ENCODE measurements around the gene NKAPD1. TPM values are rescaled to one million over a fixed set of nuclear protein-coding genes. Genes with fewer than 3 reads are reported as not detected.

NKAPD1 gene
- total and polyA plus RNA-seq, 2 donors (not counting 3 experiments of a cell fraction or from before 2014, with no cell fraction given) = 7.2 to 16.7 TPM

DNA sequence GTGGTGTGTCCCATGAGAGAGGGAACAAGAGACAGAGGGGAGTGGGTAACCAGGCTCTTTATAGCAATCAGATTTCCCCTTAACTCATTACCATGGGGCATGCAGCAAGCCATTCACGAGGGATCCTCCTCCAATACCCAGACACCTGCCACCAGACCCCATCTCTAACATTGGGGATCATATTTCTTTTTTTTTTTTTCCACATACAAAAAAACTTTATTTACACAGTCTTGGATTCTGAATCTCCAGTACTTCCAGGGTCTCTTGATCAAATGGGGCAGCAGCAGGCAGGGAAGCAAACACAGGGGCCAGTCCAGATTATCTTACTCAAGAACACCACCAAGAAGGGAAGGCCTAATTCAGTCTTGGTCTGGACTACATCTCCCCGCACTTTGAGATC lies 44.6 kb upstream of the NKAPD1 start:
- peaks cover 5% of the 10 kb centered on the region for H3K4me1 ChIP-seq (ENCODE audit: control insufficient read depth, extremely low read depth, insufficient read depth, low read length)
- intact Hi-C loops (cut with micrococcal nuclease) = no loop called here
- H3K27me3 ChIP-seq (ENCODE audit: control insufficient read depth in 2 of 2, insufficient read depth in 2 of 2, low read length in 2 of 2) = no peaks in the 10 kb centered on the region
- CTCF ChIA-PET = no interaction called here
- POLR2A ChIA-PET = no interaction called here
- H4K20me1 ChIP-seq (replicated peaks; ENCODE audit: control insufficient read depth, extremely low read depth, insufficient read depth, low read length) = no peaks in the 10 kb centered on the region
- TF ChIP-seq GATA2 (IDR thresholded peaks at IDR 0.05; ENCODE audit: insufficient read depth, insufficient read length, low read depth, low read length) = no peak
- no peak for TF ChIP-seq JUN (IDR thresholded peaks at IDR 0.05; ENCODE audit: borderline replicate concordance, insufficient read depth, insufficient read length, low read depth)
- TF ChIP-seq, protein P1, sequence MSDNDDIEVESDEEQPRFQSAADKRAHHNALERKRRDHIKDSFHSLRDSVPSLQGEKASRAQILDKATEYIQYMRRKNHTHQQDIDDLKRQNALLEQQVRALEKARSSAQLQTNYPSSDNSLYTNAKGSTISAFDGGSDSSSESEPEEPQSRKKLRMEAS (IDR thresholded peaks at IDR 0.05; ENCODE audit: insufficient read depth, insufficient read length) = no peak
- TF ChIP-seq, protein P2, sequence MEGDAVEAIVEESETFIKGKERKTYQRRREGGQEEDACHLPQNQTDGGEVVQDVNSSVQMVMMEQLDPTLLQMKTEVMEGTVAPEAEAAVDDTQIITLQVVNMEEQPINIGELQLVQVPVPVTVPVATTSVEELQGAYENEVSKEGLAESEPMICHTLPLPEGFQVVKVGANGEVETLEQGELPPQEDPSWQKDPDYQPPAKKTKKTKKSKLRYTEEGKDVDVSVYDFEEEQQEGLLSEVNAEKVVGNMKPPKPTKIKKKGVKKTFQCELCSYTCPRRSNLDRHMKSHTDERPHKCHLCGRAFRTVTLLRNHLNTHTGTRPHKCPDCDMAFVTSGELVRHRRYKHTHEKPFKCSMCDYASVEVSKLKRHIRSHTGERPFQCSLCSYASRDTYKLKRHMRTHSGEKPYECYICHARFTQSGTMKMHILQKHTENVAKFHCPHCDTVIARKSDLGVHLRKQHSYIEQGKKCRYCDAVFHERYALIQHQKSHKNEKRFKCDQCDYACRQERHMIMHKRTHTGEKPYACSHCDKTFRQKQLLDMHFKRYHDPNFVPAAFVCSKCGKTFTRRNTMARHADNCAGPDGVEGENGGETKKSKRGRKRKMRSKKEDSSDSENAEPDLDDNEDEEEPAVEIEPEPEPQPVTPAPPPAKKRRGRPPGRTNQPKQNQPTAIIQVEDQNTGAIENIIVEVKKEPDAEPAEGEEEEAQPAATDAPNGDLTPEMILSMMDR (IDR thresholded peaks at IDR 0.05; ENCODE audit: extremely low read depth in 1 of 2, insufficient read depth in 1 of 2, low read depth in 1 of 2, low read length in 2 of 2) = no peak
- no peak for TF ChIP-seq EZH2 (IDR thresholded peaks at IDR 0.05; ENCODE audit: borderline replicate concordance, low read depth, low read length, severe bottlenecking)
- no peak for TF ChIP-seq MYC (IDR thresholded peaks at IDR 0.05; ENCODE audit: low read depth, low read length)
- no peak for TF ChIP-seq FOS (IDR thresholded peaks at IDR 0.05; ENCODE audit: borderline replicate concordance, insufficient read depth, low read length)
- TF ChIP-seq POLR2AphosphoS5 (IDR thresholded peaks at IDR 0.05; ENCODE audit: insufficient read depth, low read depth, low read length) = no peak
- no peak for TF ChIP-seq POLR2A (IDR thresholded peaks at IDR 0.05; ENCODE audit: low read depth, low read length)
- H3K9me1 ChIP-seq (replicated peaks; ENCODE audit: control insufficient read depth, extremely low read depth, insufficient read depth, low read length) = no peaks in the 10 kb centered on the region
- no TSS peak for BruUV-seq (replicated peaks)
- dilution Hi-C loops (cut with MboI; ENCODE audit: extremely low pct_ligation_motif_present, low sequenced_read_pairs) = no loop called here
- H3K79me2 ChIP-seq (ENCODE audit: control insufficient read depth, insufficient read depth, low read length) = peaks cover 9% of the 10 kb centered on the region
- H3K4me3 ChIP-seq (replicated peaks in 1 of 3; ENCODE audit: insufficient read depth in 1 of 3, low read depth in 1 of 3, low read length in 3 of 3) = no peak overlapping the region
- no peaks in the 10 kb centered on the region for H3K9me3 ChIP-seq (replicated peaks; ENCODE audit: control insufficient read depth, insufficient read depth, low read length)
- H3K4me2 ChIP-seq (ENCODE audit: insufficient read depth, low read length) = no peak overlapping the region
- FAIRE-seq = no peak
- H2AFZ ChIP-seq (ENCODE audit: low read depth, low read length) = no peak overlapping the region
- no peak overlapping the region for H3K27ac ChIP-seq (ENCODE audit: insufficient read depth, low read depth, low read length)
- H3K9ac ChIP-seq (replicated peaks; ENCODE audit: extremely low read depth, insufficient read depth, low read length) = no peak overlapping the region
- DNase-seq (ENCODE audit: low read depth, low spot score) = no peak
- H3K36me3 ChIP-seq (ENCODE audit: control insufficient read depth in 2 of 2, extremely low read depth in 1 of 2, insufficient read depth in 2 of 2, low read length in 2 of 2) = peaks cover 15 to 18% of the 10 kb centered on the region in 2 experiments
